Measurements from ENCODE around the gene PPCDC. TPM values are rescaled to one million over a fixed set of nuclear protein-coding genes. Genes with fewer than 3 reads are reported as not detected.

The PPCDC gene
- total RNA-seq, 2 donors from 2014 or later, result 15.9 to 24.5 TPM

DNA sequence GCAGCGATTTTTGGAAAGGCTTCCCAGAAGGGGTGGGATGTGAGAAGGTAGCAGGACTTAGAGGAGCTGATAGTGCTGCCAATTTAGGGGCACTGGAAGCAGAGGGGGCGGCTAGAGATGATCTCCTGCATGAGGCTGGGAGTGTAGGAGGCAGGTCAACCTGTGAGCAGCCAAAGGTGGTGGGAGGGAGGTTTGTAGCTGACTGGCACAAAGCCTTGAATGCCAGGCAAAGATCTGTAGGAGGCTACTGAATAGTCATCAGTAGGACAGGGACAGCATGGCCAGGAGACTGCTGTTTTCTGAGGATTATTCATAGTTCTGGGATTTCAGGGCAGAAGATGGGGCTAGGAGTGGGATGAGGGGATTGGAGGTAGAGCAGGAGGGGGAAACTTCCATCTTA lies 25.8 kb upstream of the PPCDC start:
- WGBS, 2 experiments (ENCODE audit: insufficient coverage in 1 of 2, insufficient read length in 1 of 2), result 74 to 84% methylated on average over 2 of the region's 2 CpGs
- no peak for DNase-seq
- Histone ChIP-seq H3K4me3 (ENCODE audit: low read length) (no peak overlapping the region), H3K4me1 (ENCODE audit: control insufficient read depth, insufficient read depth, low read length) (no peaks in the 10 kb centered on the region), H3K27me3 (ENCODE audit: control insufficient read depth, insufficient read depth, low read length, poor library complexity, severe bottlenecking) (peaks cover 23% of the 10 kb centered on the region), H3K36me3 (ENCODE audit: control insufficient read depth, insufficient read depth, low read length) (no peaks in the 10 kb centered on the region), H3K27ac (ENCODE audit: low read depth, low read length) (no peak overlapping the region), H3K9me3 (ENCODE audit: control insufficient read depth, low read length) (no peaks in the 10 kb centered on the region), H3K9ac (ENCODE audit: extremely low read depth, low read length, poor library complexity, severe bottlenecking) (no peak overlapping the region)
- no peak overlapping the region for H3K27ac Mint-ChIP-seq
- no peak overlapping the region for H3K4me3 Mint-ChIP-seq
- peaks cover 18% of the 10 kb centered on the region for H3K27me3 Mint-ChIP-seq (ENCODE audit: insufficient read depth)
- TF ChIP-seq, protein P1, sequence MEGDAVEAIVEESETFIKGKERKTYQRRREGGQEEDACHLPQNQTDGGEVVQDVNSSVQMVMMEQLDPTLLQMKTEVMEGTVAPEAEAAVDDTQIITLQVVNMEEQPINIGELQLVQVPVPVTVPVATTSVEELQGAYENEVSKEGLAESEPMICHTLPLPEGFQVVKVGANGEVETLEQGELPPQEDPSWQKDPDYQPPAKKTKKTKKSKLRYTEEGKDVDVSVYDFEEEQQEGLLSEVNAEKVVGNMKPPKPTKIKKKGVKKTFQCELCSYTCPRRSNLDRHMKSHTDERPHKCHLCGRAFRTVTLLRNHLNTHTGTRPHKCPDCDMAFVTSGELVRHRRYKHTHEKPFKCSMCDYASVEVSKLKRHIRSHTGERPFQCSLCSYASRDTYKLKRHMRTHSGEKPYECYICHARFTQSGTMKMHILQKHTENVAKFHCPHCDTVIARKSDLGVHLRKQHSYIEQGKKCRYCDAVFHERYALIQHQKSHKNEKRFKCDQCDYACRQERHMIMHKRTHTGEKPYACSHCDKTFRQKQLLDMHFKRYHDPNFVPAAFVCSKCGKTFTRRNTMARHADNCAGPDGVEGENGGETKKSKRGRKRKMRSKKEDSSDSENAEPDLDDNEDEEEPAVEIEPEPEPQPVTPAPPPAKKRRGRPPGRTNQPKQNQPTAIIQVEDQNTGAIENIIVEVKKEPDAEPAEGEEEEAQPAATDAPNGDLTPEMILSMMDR (conservative IDR thresholded peaks at IDR 0.05), result no peak
- H3K4me1 Mint-ChIP-seq, result peaks cover 8% of the 10 kb centered on the region
- no peaks in the 10 kb centered on the region for H3K9me3 Mint-ChIP-seq
- peaks cover 7% of the 10 kb centered on the region for H3K36me3 Mint-ChIP-seq (ENCODE audit: low read depth)

DNA sequence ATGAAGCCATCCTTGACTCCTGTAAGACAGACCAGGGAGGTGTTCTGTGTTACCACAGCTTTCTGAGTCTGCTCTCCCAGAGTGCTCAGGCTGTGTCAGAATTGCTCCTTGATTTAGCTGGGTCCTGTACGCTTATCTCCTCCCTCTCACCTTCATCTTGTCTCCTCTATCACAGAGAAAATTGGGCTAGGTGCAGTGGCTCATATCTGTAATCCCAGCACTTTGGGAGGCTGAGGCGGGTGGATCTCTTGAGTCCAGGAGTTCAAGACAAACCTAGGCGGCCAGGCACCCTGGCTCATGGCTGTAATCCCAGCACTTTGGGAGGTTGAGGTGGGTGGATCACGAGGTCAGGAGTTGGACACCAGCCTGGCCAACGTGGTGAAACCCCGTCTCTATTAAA lies 22.1 kb upstream of the PPCDC start:
- Histone ChIP-seq H3K27me3 (ENCODE audit: control insufficient read depth, insufficient read depth, low read length, poor library complexity, severe bottlenecking) (peaks cover 16% of the 10 kb centered on the region), H3K4me3 (ENCODE audit: low read length) (no peak overlapping the region), H3K9me3 (ENCODE audit: control insufficient read depth, low read length) (no peaks in the 10 kb centered on the region), H3K4me1 (ENCODE audit: control insufficient read depth, insufficient read depth, low read length) (no peaks in the 10 kb centered on the region), H3K36me3 (ENCODE audit: control insufficient read depth, insufficient read depth, low read length) (no peaks in the 10 kb centered on the region), H3K9ac (ENCODE audit: extremely low read depth, low read length, poor library complexity, severe bottlenecking) (no peak overlapping the region), H3K27ac (ENCODE audit: low read depth, low read length) (no peak overlapping the region)
- DNase-seq, result no peak
- Mint-ChIP-seq H3K27ac (no peak overlapping the region), H3K9me3 (no peaks in the 10 kb centered on the region), H3K4me3 (no peak overlapping the region), H3K4me1 (peaks cover 3% of the 10 kb centered on the region), H3K36me3 (ENCODE audit: low read depth) (peaks cover 13% of the 10 kb centered on the region), H3K27me3 (ENCODE audit: insufficient read depth) (peaks cover 12% of the 10 kb centered on the region)
- 87 to 92% methylated on average over 5 to 6 of the region's 6 CpGs for WGBS, 2 experiments (ENCODE audit: insufficient coverage in 1 of 2, insufficient read length in 1 of 2)
- TF ChIP-seq, protein P1 (conservative IDR thresholded peaks at IDR 0.05), result no peak

DNA sequence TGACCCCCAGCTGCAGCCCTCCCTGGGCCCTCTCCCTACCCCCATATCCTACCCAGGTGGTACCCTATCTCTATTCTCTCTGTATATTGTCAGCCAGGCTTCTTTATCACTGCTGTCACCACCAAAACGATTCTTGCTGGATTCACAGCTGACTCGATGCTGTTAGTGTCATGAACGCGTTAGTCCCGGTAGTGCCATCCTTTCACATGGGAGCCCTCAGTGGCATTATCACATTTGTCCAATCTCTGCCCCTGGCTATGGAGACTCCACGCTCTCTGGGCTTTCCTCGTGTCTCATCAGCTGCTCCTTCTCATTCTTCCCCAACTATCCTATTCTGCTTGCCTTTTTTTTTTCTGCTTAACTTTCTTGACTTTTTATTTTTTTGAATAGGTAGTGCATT lies 21.0 kb upstream of the PPCDC start:
- Histone ChIP-seq H3K9me3 (ENCODE audit: control insufficient read depth, low read length) (no peaks in the 10 kb centered on the region), H3K36me3 (ENCODE audit: control insufficient read depth, insufficient read depth, low read length) (no peaks in the 10 kb centered on the region), H3K4me3 (ENCODE audit: low read length) (no peak overlapping the region), H3K9ac (ENCODE audit: extremely low read depth, low read length, poor library complexity, severe bottlenecking) (no peak overlapping the region), H3K27me3 (ENCODE audit: control insufficient read depth, insufficient read depth, low read length, poor library complexity, severe bottlenecking) (peaks cover 6% of the 10 kb centered on the region), H3K27ac (ENCODE audit: low read depth, low read length) (no peak overlapping the region), H3K4me1 (ENCODE audit: control insufficient read depth, insufficient read depth, low read length) (no peaks in the 10 kb centered on the region)
- H3K27ac Mint-ChIP-seq, result no peak overlapping the region
- no peak overlapping the region for H3K4me3 Mint-ChIP-seq
- TF ChIP-seq, protein P1 (conservative IDR thresholded peaks at IDR 0.05), result no peak
- WGBS, 2 experiments (ENCODE audit: insufficient coverage in 1 of 2, insufficient read length in 1 of 2), result 71 to 91% methylated on average over 5 to 7 of the region's 7 CpGs
- no peak for DNase-seq
- peaks cover 11% of the 10 kb centered on the region for H3K36me3 Mint-ChIP-seq (ENCODE audit: low read depth)
- H3K9me3 Mint-ChIP-seq, result no peaks in the 10 kb centered on the region
- no peaks in the 10 kb centered on the region for H3K4me1 Mint-ChIP-seq
- peaks cover 3% of the 10 kb centered on the region for H3K27me3 Mint-ChIP-seq (ENCODE audit: insufficient read depth)
